ENCODE measurements around the gene SLC39A10. TPM values are rescaled to one million over a fixed set of nuclear protein-coding genes. Genes with fewer than 3 reads are reported as not detected.

Gene SLC39A10
- total RNA-seq, 4 donors from 2014 or later = 8.0 to 13.6 (median 10.5) TPM

DNA sequence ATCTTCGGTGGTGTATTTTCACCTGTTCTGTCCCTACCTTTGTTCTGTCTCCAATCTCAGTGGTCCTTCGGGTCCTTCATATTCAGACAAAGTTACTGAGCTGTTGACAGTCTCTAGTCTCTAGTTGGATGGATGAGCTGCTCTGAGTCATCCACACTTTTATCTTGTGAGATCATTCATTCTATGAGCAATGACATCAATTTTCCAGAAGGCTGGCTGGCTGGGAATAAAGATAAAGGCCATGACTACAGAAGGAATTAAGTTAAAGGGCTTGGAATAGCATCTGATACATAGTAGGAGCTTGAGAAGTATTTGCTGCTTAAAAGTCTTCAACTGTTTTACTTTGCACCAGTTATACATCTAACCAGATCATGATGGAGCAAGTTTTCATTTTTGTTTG is 43.1 kb upstream of the SLC39A10 start:
- no peak for DNase-seq (ENCODE audit: low spot score in 2 of 2)
- 37 to 41% methylated on average over 2 of the region's 2 CpGs for WGBS, 2 donors
- intact Hi-C loops (cut with DNase I; ENCODE audit: low total_unique reads) = no loop called here
- TF ChIP-seq, protein P1, sequence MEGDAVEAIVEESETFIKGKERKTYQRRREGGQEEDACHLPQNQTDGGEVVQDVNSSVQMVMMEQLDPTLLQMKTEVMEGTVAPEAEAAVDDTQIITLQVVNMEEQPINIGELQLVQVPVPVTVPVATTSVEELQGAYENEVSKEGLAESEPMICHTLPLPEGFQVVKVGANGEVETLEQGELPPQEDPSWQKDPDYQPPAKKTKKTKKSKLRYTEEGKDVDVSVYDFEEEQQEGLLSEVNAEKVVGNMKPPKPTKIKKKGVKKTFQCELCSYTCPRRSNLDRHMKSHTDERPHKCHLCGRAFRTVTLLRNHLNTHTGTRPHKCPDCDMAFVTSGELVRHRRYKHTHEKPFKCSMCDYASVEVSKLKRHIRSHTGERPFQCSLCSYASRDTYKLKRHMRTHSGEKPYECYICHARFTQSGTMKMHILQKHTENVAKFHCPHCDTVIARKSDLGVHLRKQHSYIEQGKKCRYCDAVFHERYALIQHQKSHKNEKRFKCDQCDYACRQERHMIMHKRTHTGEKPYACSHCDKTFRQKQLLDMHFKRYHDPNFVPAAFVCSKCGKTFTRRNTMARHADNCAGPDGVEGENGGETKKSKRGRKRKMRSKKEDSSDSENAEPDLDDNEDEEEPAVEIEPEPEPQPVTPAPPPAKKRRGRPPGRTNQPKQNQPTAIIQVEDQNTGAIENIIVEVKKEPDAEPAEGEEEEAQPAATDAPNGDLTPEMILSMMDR (IDR thresholded peaks at IDR 0.05) = no peak
- H3K4me3 ChIP-seq (ENCODE audit: low read depth, poor library complexity, severe bottlenecking) = no peak overlapping the region

DNA sequence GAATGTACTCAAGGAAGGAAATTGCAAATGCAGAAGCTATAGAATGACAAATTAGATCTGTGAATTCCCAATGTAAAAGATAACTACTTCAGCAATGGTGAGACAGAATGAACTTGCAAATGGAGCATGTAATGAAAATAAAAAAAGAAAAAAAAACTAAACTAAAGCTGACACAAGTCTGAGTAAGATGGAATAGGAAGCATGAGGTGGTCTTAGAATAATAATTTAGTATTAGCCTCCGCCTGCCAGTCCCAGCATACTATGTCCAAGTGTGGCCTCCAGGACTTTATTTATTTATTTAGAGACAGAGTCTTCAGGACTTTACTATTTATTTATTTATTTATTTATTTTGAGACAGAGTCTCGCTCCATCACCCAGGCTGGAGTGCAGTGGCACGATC is 37.4 kb upstream of the SLC39A10 start:
- TF ChIP-seq POLR2A (IDR thresholded peaks at IDR 0.05) = no peak
- TF ChIP-seq, protein P1 (IDR thresholded peaks at IDR 0.05) = no peak
- 97 to 98% methylated on average over 3 of the region's 3 CpGs for WGBS, 2 donors
- intact Hi-C loops (cut with DNase I; ENCODE audit: low total_unique reads) = no loop called here
- H3K4me3 ChIP-seq (ENCODE audit: low read depth, poor library complexity, severe bottlenecking) = no peak overlapping the region
- DNase-seq (ENCODE audit: low spot score in 2 of 2) = no peak

DNA sequence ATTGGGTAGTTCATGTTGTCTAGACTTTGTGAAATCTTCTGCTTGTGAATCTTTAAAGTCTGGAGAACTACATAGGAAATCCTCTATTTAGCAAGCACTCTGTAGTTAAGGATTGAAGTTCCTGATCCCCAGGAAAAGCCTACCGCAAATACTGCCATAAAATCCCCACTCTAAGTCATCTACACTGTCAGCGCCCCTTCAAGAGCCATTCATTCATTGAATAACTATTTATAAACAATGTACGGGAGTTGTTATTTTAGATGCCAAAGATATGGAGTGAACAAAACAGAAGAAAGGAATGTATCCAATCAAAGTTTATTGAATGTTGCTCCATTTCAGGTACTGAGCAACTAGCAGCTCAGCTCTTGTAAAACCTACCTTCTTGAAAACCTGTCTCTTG is 36.5 kb upstream of the SLC39A10 start:
- WGBS, 2 donors = 68 to 72% methylated on average over 3 of the region's 3 CpGs
- intact Hi-C loops (cut with DNase I; ENCODE audit: low total_unique reads) = no loop called here
- TF ChIP-seq, protein P1 (IDR thresholded peaks at IDR 0.05) = no peak
- TF ChIP-seq POLR2A (IDR thresholded peaks at IDR 0.05) = no peak
- no peak overlapping the region for H3K4me3 ChIP-seq (ENCODE audit: low read depth, poor library complexity, severe bottlenecking)
- DNase-seq (ENCODE audit: low spot score in 2 of 2) = no peak

DNA sequence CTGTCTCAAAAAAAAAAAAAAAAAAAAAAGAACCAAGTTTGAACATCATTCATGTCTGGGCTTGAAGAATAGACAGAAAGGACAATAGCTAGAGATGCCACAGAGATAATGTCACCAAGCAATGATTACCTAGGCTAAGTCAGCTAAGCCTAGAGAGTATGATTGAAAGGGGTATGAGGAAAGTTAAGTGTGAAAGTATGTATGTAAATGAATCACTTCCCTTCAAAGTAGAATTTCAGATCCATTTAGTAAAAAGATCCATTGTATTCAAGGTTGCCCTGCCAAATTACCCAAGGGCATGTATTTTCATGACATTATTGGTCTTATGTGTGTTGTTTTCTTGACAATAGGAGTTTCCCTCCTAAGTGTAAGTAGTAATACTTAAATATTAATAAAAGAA is 34.1 kb upstream of the SLC39A10 start:
- intact Hi-C loops (cut with DNase I; ENCODE audit: low total_unique reads) = no loop called here
- no peak for TF ChIP-seq POLR2A (IDR thresholded peaks at IDR 0.05)
- TF ChIP-seq, protein P1 (IDR thresholded peaks at IDR 0.05) = no peak
- no peak overlapping the region for H3K4me3 ChIP-seq (ENCODE audit: low read depth, poor library complexity, severe bottlenecking)
- no peak for DNase-seq (ENCODE audit: low spot score in 2 of 2)

DNA sequence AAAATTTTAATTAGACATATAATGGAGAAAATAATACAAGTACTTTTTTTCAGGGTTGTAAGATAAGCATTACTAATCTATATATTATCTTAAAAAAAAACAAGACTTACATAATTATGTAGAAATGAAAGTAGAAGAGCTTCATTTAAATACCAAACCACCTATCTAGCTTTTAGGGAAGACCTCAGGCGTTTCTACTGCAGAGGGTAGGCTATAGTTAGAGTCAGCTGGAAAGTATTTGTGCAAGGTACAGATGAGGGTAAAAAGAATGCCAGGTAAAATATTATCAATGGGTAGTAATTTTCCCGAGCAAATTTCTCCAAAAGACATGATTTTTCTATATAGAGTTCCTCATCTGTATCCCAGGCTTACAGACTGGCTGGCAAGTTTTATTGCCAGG is 30.5 kb upstream of the SLC39A10 start:
- WGBS, 2 donors = 63 to 65% methylated on average over 2 of the region's 2 CpGs

DNA sequence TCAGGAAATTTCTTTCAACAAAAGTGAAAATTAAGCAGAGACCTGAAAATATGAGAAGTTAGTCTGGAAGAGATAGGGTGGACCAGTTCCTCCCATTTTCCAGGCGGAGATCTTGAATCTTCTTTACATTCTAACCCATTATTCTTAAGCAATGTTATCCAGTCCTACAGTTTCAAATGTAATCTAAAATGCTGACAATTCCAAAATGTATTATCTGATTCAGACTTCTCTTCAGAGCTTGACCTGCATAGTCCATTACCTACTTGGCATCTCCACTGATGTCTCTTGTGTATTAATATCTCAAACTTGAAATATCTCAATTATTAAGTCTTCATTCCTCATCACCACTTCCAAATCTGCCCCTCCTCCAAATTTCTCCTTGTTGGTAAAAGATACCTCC is 28.4 kb upstream of the SLC39A10 start:
- H3K4me3 ChIP-seq (ENCODE audit: low read depth, poor library complexity, severe bottlenecking) = no peak overlapping the region
- no peak for TF ChIP-seq POLR2A (IDR thresholded peaks at IDR 0.05)
- TF ChIP-seq, protein P1 (IDR thresholded peaks at IDR 0.05) = no peak
- no peak for DNase-seq (ENCODE audit: low spot score in 2 of 2)
- 93 to 96% methylated on average over 1 of the region's 1 CpG for WGBS, 2 donors
- intact Hi-C loops (cut with DNase I; ENCODE audit: low total_unique reads) = no loop called here

More for the DNA sequence above, 30.5 kb upstream of the SLC39A10 start:
- H3K4me3 ChIP-seq (ENCODE audit: low read depth, poor library complexity, severe bottlenecking) = no peak overlapping the region
- no peak for DNase-seq (ENCODE audit: low spot score in 2 of 2)
- TF ChIP-seq POLR2A (IDR thresholded peaks at IDR 0.05) = no peak
- TF ChIP-seq, protein P1 (IDR thresholded peaks at IDR 0.05) = no peak
- intact Hi-C loops (cut with DNase I; ENCODE audit: low total_unique reads) = no loop called here
